Fibroblast of villous mesenchyme (primary cell): ENCODE results near the gene SLC39A8. TPM values are rescaled to one million over a fixed set of nuclear protein-coding genes. Genes with fewer than 3 reads are reported as not detected.

ENCODE experiments used
- DNase-seq: peaks from one replicate; pipeline ENCODE4 v3.0.0-alpha.2; 2010; ENCODE audit warnings: low read depth
- H3K4me3 ChIP-seq: 2 replicates; pipeline ENCODE4 v1.5.1; 2011; ENCODE audit warnings: low read depth, mild to moderate bottlenecking, low read length
- CTCF ChIP-seq: IDR thresholded peaks from 2 replicates; pipeline ENCODE4 v1.5.1; 2012; ENCODE audit warnings: low read depth, mild to moderate bottlenecking, low read length; ENCODE audit not compliant: insufficient read depth
- total RNA-seq: library from RNA; depleted of rRNA; stranded (reverse); fragments of >200 nt; gene quantifications from 2 replicates; pipeline ENCODE4 v1.2.3, GENCODE V29; 2012

Gene SLC39A8
- total RNA-seq, 1 donor: 38.4 TPM

DNA sequence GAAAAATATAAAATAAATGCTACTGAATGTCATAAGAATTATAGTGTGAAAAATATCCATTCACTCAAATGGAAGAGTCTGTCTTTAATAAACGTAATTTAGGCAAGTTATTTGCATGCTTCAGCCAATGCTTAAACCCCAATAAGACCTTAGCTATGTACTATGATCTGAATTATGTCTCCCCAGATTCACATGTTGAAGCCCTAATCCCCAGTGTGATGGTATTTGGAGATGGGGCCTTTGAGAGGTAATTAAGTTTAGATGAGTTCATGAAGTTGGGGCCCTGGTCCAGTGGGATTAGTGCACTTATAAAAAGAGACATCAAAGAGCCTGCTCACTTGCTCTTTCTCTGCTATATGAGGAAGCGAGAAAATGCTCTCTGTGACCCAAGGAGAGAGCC is 28.7 kb downstream of the SLC39A8 start:
- no peak for DNase-seq
- no peak for TF ChIP-seq CTCF
- H3K4me3 ChIP-seq: no peak overlapping the region

DNA sequence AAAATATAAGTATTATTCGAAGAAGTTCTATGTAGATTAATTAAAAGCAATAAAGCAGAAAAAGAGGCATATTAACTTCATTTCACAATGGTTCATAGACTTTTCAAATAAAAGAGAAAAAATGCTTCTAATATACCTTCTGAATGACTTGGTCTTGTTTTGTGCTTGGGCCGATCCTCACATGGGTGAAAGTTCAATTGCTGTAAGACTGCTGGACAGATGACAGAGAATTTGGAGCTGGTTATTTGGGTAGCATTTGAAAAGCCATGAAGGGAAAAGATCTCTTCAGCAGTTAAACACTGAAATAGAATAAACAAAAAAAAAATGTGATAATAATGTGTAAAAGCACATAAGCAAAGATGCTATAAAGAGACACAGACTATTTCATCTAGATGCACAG is 29.8 kb downstream of the SLC39A8 start:
- no peak for DNase-seq
- H3K4me3 ChIP-seq: no peak overlapping the region
- TF ChIP-seq CTCF: no peak

DNA sequence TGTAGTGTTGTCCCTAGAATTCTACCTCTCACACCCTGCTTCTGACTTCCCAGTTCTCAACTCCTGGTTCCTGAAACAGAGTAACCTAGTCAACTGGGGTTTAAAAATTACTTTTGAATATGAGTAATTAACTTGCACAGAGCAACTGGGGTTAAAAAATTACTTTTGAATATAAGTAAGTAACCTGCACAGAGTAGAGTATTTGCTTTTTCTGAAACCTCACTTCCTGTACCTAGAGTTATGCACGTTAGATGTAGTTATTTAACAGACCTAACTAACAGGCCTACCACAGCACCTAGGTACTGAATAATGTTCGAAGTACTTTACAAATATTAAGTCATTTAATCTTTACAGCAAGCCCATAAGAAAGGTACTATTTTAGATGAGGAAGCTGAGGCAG is 32.9 kb downstream of the SLC39A8 start:
- no peak for DNase-seq
- TF ChIP-seq CTCF: no peak
- H3K4me3 ChIP-seq: no peak overlapping the region

- TF ChIP-seq CTCF: no peak
- no peak overlapping the region for H3K4me3 ChIP-seq
- DNase-seq: no peak
Measured at GRCh38 chr4:102311912-102312311, 33.4 kb downstream of the SLC39A8 start.

DNA sequence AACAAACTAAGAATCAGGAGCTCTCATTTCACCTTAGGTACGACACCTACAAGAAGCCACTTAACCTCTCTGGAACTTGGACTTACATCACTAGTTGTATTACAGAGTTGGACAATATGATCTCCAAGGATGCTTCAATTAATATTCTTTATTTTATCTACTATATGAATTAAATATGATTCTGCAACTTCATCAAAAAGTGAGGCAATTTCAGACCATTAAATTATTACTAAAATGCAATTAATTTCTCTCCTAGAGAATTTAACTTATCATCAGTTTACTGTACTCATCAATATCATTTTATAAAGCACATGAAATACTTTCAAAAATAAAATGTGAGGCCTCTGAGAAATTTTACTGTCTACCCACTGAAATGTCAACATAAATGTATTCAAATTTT is 33.9 kb downstream of the SLC39A8 start:
- TF ChIP-seq CTCF: no peak
- no peak overlapping the region for H3K4me3 ChIP-seq
- DNase-seq: no peak

GRCh38 chr4:102308032-102308799 is 37.1 kb downstream of the SLC39A8 start:
- peak; percentile 28 for DNase-seq
- no peak overlapping the region for H3K4me3 ChIP-seq
- TF ChIP-seq CTCF: no peak

GRCh38 chr4:102305666-102306065 is 39.6 kb downstream of the SLC39A8 start:
- H3K4me3 ChIP-seq: no peak overlapping the region
- TF ChIP-seq CTCF: no peak
- DNase-seq: no peak
